Hepatocyte (in vitro differentiated cells): ENCODE results near the gene CRLF1. TPM values are rescaled to one million over a fixed set of nuclear protein-coding genes. Genes with fewer than 3 reads are reported as not detected.
"Not testable (repeated sequence)": the region's sequence is repeated elsewhere in the genome, so short reads cannot be mapped to it uniquely, and the experiment has no call there.

ENCODE experiments used
- DNase-seq: peaks from one replicate; pipeline ENCODE4 v3.0.0-alpha.2; 2016; ENCODE audit warnings: low spot score
- H2AFZ ChIP-seq: fragments of 200-600 bp; sonication (generic); 2 replicates; pipeline ENCODE4 v1.6.0; 2016; ENCODE audit warnings: antibody characterized with exemption, mild to moderate bottlenecking
- H3K27ac ChIP-seq: fragments of 200-600 bp; sonication (generic); 2 replicates; pipeline ENCODE4 v1.5.1; 2016; ENCODE audit warnings: mild to moderate bottlenecking
- H3K27me3 ChIP-seq: fragments of 200-600 bp; sonication (generic); 2 replicates; pipeline ENCODE4 v1.6.1; 2016
- H3K36me3 ChIP-seq: fragments of 200-600 bp; sonication (generic); replicated peaks from 2 replicates; pipeline ENCODE4 v1.5.1; 2016; ENCODE audit warnings: low read depth; ENCODE audit not compliant: insufficient read depth
- H3K4me1 ChIP-seq: fragments of 200-600 bp; sonication (generic); 2 replicates; pipeline ENCODE4 v1.5.1; 2016; ENCODE audit warnings: mild to moderate bottlenecking, moderate library complexity; ENCODE audit not compliant: insufficient read depth
- H3K4me2 ChIP-seq: fragments of 200-600 bp; sonication (generic); 2 replicates; pipeline ENCODE4 v1.6.0; 2016
- H3K4me3 ChIP-seq: fragments of 200-600 bp; sonication (generic); 2 replicates; pipeline ENCODE4 v1.5.1; 2016; ENCODE audit warnings: mild to moderate bottlenecking
- H3K79me2 ChIP-seq: fragments of 200-600 bp; sonication (generic); 2 replicates; pipeline ENCODE4 v1.6.0; 2017; ENCODE audit warnings: mild to moderate bottlenecking
- H3K9me2 ChIP-seq: fragments of 200-600 bp; sonication (generic); replicated peaks from 2 replicates; pipeline ENCODE4 v1.6.0; 2017; ENCODE audit warnings: mild to moderate bottlenecking; ENCODE audit not compliant: insufficient read depth
- H3K9me3 ChIP-seq: fragments of 200-600 bp; sonication (generic); 2 replicates; pipeline ENCODE4 v1.5.1; 2016; ENCODE audit warnings: low read depth, mild to moderate bottlenecking
- H4K20me1 ChIP-seq: fragments of 200-600 bp; sonication (generic); 2 replicates; pipeline ENCODE4 v1.6.0; 2016; ENCODE audit warnings: mild to moderate bottlenecking; ENCODE audit not compliant: insufficient read depth, poor library complexity, severe bottlenecking
- CTCF ChIP-seq: fragments of 200-600 bp; sonication (generic); IDR thresholded peaks from 2 replicates; pipeline ENCODE4 v1.5.1; 2016; ENCODE audit warnings: antibody characterized with exemption, mild to moderate bottlenecking; ENCODE audit not compliant: poor library complexity
- EZH2 ChIP-seq: fragments of 200-600 bp; sonication (generic); IDR thresholded peaks from 2 replicates; pipeline ENCODE4 v1.6.1; 2016; ENCODE audit warnings: antibody characterized with exemption, mild to moderate bottlenecking, borderline replicate concordance
- EZH2phosphoT487 ChIP-seq: fragments of 200-600 bp; sonication (generic); IDR thresholded peaks from one replicate; pipeline ENCODE4 v1.6.1; 2018; ENCODE audit warnings: antibody characterized with exemption, mild to moderate bottlenecking, low read depth, moderate library complexity; ENCODE audit not compliant: unreplicated experiment, severe bottlenecking
- WGBS: methylation state at CpG from one replicate; pipeline ENCODE4 v1.1.6; 2016; ENCODE audit warnings: low lambda C conversion rate; ENCODE audit errors: missing lambda C conversion rate; 5-methylcytosine and 5-hydroxymethylcytosine counted together
- polyA plus RNA-seq: library from polyadenylated mRNA; unstranded; fragments of >200 nt; fragmentation: Nextera tagmentation; extraction: Ambion mirVana; gene quantifications from 2 replicates; pipeline ENCODE4 v1.2.1, GENCODE V29; 2016
- total RNA-seq: library from RNA; depleted of rRNA; stranded (reverse); fragments of >200 nt; gene quantifications from 2 replicates; pipeline ENCODE4 v1.2.3, GENCODE V29; 2014

The CRLF1 gene
- total and polyA plus RNA-seq, 2 experiments from 2014 or later: 13.9 to 42.2 TPM

GRCh38 chr19:18594824-18595373 lies 11.7 kb downstream of the CRLF1 start:
- no peak for TF ChIP-seq EZH2
- no peak for TF ChIP-seq CTCF
- TF ChIP-seq EZH2phosphoT487: no peak
- Histone ChIP-seq H4K20me1 (no peaks in the 10 kb centered on the region), H3K79me2 (peaks cover 4% of the 10 kb centered on the region), H3K9me3 (no peaks in the 10 kb centered on the region), H3K27ac (no peak overlapping the region), H3K4me1 (peaks cover 17% of the 10 kb centered on the region), H3K4me3 (peak overlapping the region; percentile 27), H3K27me3 (peaks cover 21% of the 10 kb centered on the region), H3K9me2 (no peaks in the 10 kb centered on the region), H3K36me3 (no peaks in the 10 kb centered on the region), H2AFZ (peak overlapping the region; percentile 69), H3K4me2 (peak overlapping the region; percentile 97)
- DNase-seq: no peak
- 19% methylated on average over 6 of the region's 26 CpGs for WGBS

DNA sequence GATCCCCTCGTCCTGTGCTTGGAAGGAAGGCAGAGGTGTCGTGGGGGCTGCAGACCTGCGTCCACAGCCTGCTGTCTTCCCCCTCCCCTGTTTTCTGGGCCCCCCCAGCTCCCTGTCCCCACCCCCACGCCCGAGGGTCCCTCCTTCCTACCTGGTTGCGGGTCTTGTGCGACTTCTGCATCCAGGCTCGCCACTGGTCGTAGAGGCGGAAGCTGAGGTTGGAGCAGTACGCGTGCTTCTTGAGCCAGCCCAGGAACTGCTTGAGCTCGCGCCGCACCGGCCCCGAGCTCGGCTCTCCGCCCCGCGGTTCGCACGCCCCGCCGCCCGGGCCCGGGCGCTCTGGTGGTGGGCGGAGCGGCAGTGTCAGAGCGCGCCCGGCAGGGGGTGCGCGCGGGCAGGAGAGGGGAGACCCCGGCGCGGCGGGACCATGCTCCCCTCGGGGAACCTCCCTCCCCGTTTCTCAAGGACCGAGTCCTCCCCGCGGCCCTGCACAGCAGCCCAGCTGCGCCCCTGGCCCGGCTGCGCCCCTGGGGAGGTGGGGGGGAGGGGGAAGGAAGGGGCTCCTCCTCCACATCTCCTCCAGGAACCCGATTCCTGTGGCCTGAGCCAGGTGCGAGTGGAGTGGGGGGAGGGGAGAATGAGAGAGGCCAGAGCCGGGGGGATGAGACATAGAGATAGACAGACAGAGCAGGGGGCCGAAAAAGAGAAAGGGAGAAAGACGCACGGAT lies 12.3 kb downstream of the CRLF1 start:
- Histone ChIP-seq H3K4me2 (peak overlapping the region; percentile 97), H4K20me1 (no peaks in the 10 kb centered on the region), H3K79me2 (peaks cover 4% of the 10 kb centered on the region), H2AFZ (peak overlapping the region; percentile 69), H3K4me3 (peak overlapping the region; percentile 27), H3K27ac (no peak overlapping the region), H3K9me2 (no peaks in the 10 kb centered on the region), H3K36me3 (no peaks in the 10 kb centered on the region), H3K9me3 (no peaks in the 10 kb centered on the region), H3K4me1 (peaks cover 24% of the 10 kb centered on the region), H3K27me3 (peaks cover 21% of the 10 kb centered on the region)
- DNase-seq: peak; percentile 95
- 2% methylated on average over 39 of the region's 54 CpGs for WGBS
- no peak for TF ChIP-seq EZH2phosphoT487
- TF ChIP-seq CTCF: peak; percentile 86
- no peak for TF ChIP-seq EZH2

DNA sequence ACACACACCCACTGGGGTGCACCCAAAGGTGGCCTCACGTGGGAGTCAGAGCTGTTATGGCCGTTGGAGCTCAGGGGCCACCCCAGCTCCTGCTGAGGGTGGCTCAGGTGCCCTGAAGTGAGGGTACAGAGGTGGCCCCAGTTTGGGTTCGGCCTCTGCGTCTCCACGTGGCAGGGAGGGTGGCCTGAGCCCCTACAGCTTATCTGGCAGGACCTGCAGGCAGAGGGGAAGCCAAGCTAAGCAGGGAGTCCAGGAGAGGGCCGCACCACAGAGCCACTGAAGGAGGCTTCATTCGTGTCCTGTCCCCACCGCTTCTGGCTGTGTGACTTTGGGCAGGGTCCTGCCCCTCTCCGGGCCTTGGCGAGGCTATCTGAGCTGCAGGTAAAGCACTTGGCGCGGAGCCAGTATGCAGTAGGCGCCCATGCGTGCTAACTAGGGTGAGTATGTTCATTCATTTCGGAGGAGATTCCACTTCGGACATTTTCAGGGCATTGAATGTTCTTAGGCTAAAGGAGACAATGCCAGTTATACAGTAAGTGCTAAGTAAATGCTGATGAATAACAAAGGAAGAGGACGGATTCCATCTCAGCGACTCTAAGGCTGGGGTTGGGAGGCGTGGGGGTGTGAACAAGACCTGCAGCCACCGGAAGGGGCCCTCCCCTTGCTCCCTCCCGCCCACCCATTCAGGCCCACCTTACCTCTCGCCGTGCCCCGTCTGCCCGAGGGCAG lies 13.1 kb downstream of the CRLF1 start:
- DNase-seq: no peak
- Histone ChIP-seq H3K36me3 (no peaks in the 10 kb centered on the region), H3K27ac (no peak overlapping the region), H3K9me2 (no peaks in the 10 kb centered on the region), H3K79me2 (peaks cover 4% of the 10 kb centered on the region), H3K9me3 (no peaks in the 10 kb centered on the region), H4K20me1 (no peaks in the 10 kb centered on the region), H2AFZ (no peak overlapping the region), H3K27me3 (peaks cover 17% of the 10 kb centered on the region), H3K4me1 (peaks cover 25% of the 10 kb centered on the region), H3K4me3 (no peak overlapping the region), H3K4me2 (peak overlapping the region; percentile 97)
- WGBS: 37% methylated on average over 23 of the region's 25 CpGs
- TF ChIP-seq EZH2 (no peak), CTCF (no peak), EZH2phosphoT487 (no peak)

GRCh38 chr19:18592732-18593131 lies 13.9 kb downstream of the CRLF1 start:
- peaks cover 29% of the 10 kb centered on the region for H3K4me1 ChIP-seq
- not testable (repeated sequence) for H3K9me3 ChIP-seq, H3K27me3 ChIP-seq, DNase-seq, H3K9me2 ChIP-seq, H2AFZ ChIP-seq, H3K36me3 ChIP-seq, H3K4me3 ChIP-seq, H4K20me1 ChIP-seq, H3K4me2 ChIP-seq, H3K27ac ChIP-seq, H3K79me2 ChIP-seq
- 86% methylated on average over 5 of the region's 5 CpGs for WGBS
